Stimulated activated CD4-positive, alpha-beta T cell treated with anti-CD3 and anti-CD28 coated beads, TNF-alpha, amount 100 ng/mL, for 24 hours (primary cell): ENCODE measurements around the gene CCDC112.
"Not testable (repeated sequence)": the region's sequence is repeated elsewhere in the genome, so short reads cannot be mapped to it uniquely, and the experiment has no call there.

Experiments
- DNase-seq, 3 experiments: peaks; one replicate each; pipeline ENCODE4 v3.0.0-alpha.2; 2020; ENCODE audit warnings: low read depth in 3 of 3

The CCDC112 gene

DNA sequence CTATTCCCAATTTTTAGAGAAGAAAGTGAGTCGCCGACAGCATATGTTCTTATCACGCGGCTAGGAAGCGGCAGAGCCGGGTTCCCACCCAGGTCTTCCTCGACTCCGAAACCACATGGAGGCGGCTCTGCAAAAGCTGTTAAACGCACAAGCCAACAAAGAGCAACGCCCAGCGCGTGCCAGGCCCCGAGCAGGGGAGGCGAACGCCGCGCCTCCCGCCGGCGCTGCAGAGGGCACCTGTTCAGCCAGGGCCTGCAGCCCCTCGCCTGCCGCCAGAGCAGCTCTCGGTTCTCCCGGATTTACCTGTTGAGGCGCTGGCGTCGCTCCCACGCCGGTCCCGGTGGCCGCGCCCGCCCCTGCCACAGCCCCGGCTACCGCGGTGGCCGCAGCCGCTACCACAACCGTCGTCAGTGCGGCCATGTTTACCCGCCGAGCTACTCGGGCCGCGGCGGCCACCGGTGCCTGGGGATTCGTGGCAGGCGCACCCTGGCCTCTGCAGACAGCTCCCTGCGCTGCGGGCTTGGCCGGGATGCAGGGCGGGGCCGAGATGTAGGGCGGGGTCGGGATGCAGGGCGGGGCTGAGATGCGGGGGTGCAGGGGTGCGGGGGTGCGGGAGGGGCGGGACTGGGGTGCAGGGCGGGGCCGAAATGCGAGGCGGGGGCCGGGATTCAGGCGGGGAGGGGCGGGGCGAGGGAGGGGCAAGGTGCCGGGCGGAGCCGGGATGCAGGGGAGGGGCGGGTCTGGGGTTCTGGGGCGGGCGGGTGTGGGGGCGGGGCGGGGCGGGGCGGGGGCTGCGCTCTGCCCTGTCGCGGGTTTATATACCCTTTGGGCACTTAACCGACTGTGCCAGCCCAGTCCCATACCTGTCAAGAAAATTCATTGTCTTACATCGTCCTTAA is at the start of gene CCDC112:
TSS of gene CCDC112 (minus strand) at position 531 of the 899 bp plus-strand sequence. CDS start at position 420, 111 bp downstream.
- peak; percentile 57 to 82 (median 68) for DNase-seq

- DNase-seq = no peak
These were observed 48.9 kb upstream of the CCDC112 start for GRCh38 chr5:115345344-115345743.

- no peak for DNase-seq
These were observed 47.4 kb upstream of the CCDC112 start for GRCh38 chr5:115343855-115344254.

- no peak for DNase-seq
These were observed 46.3 kb upstream of the CCDC112 start for GRCh38 chr5:115342590-115343377.

DNA sequence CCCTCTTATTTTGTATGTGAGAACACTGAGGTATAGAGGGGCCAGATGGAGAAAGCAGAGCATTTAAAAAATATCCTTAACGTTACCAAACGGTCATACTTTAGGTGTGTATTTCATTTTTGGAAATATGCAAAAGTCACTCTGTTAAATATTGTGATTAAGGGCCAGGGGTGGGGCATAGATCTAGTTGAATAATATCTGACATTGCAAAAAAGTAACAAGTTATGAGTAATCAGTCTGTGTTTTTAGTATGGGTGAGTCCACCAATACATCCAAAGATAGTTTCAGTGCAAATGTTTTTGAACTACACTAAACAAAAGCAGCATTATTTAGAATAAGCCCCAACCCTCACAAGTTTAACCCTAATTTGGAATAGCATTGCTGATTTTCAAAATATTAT is 45.3 kb upstream of the CCDC112 start:
- DNase-seq = no peak

GRCh38 chr5:115338851-115339250 is 42.4 kb upstream of the CCDC112 start:
- no peak for DNase-seq

- DNase-seq = no peak
These were observed 41.4 kb upstream of the CCDC112 start for GRCh38 chr5:115337882-115338281.

DNA sequence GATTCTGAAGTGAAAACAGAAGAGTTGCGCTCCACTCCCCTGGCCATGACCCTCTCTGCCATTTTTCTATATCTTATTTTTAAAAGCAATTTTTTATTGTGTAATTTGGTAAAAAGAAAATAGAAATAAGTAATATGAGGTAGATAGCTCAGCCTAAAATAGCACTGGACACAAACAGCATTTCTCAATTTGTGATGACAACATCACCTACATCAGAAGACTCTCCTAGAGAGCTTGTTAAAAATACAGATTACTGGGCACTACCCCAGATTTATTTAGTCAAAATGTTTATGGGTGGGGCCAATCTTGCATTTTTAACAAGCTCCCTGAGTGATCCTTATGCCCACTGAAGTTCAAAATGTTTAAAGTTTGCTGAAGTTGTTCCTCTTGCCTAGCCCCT is 40.5 kb upstream of the CCDC112 start:
- DNase-seq = no peak

DNA sequence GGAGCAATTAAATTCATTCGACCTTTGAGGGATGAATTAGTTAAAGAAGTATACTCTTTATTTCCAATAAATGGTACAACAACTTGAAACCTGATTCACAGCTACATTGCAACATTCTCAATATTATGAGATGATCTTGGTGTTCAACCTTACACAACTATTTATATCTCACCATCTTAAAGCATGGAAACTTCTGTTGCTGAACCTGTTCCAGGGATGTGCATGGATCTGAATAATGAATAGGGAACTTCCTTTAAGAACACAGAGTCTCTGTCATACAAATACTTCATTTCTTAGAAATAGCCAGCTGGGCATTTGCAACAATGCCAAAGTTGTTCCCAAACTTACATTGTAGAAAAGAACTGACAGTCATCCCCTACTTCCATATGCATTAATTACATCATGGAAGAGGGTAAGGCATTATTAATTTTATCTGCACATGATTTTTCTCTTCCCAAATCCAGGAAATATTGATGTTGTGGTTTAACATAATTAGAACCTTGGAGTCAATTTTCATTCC is 39.8 kb upstream of the CCDC112 start:
- no peak for DNase-seq

GRCh38 chr5:115335301-115335700 is 38.8 kb upstream of the CCDC112 start:
- DNase-seq = no peak

DNA sequence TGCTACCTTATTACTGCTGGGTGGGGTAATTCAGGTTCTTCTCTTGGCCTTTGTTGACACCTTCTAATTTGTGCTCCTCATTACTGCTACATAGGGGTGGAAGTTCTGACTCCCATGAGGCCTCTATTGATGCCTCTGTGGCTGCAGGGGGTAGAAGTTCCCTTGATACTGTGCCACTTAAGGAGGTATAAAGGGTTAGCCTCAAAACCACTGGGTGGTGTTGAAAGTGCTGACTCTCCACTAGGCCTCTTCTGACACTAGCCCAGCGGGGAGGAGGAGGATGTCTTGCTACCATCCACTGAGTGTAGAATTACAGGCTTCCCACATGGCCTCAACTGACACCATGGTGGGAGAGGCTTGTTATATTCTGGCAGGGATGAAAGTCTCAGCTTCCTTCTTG is 36.7 kb upstream of the CCDC112 start:
- no peak for DNase-seq

DNA sequence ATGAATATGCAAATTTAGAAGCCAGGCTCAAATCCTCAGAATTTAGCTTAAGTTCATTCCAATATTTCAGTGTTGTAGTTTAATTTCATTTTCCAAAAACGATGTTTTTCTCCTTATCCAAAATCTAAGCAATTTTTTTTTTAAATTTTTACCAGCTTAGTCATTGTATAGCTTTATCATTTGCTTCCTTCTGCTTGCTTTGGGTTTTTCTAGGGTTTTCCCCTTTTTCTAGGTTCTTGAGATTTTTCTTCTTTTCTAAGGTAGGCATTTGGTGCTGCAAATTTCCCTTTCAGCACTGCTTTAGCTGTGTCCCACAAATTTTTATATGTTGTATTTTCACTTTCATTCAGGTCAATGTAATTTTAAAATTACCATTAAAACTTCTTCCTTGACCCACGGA is 34.4 kb upstream of the CCDC112 start:
- DNase-seq = no peak

DNA sequence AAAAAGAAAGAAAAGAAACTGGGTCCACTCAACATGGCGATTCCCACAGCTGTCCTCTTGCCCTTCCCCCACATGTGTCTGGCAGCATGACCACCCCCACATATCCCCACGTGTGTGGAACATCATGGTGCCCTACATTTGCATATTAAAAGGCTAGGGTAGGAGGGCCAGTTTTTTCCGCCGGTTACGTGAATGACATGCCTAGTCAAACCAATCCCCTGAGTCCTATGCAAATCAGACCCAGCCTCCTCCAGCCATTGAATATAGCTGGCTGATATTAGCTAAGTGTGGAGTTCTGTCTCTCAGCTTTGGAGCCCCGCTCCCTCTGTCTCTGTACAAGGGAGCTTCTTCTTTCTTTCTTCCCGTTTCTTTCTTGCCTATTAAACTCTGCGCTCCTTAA is 33.0 kb upstream of the CCDC112 start:
- no peak for DNase-seq

GRCh38 chr5:115328617-115329274 is 32.3 kb upstream of the CCDC112 start:
- DNase-seq = not testable (repeated sequence)

- DNase-seq = no peak
These were observed 29.0 kb upstream of the CCDC112 start for GRCh38 chr5:115325296-115325959.

GRCh38 chr5:115324021-115324420 is 27.6 kb upstream of the CCDC112 start:
- no peak for DNase-seq

- no peak for DNase-seq
These were observed 26.3 kb upstream of the CCDC112 start for GRCh38 chr5:115322729-115323128.

DNA sequence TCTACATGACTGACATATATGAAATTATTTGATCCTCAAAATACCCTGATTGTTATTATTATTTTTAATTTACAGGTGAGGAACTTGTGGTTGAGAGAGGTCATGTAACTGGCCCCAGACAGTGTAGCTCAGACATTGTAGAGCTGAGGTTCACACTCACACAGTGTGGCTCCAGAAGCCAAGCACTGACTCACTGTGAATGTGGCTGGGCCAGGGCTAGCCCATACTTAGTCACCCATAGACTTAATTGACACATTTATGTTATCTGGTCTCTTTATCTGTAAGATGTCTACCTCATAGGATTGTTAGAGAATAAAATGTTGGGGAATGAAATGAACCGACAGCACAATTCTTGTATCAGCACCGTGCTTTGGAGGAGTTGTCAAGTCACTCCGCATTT is 24.9 kb upstream of the CCDC112 start:
- DNase-seq = no peak

DNA sequence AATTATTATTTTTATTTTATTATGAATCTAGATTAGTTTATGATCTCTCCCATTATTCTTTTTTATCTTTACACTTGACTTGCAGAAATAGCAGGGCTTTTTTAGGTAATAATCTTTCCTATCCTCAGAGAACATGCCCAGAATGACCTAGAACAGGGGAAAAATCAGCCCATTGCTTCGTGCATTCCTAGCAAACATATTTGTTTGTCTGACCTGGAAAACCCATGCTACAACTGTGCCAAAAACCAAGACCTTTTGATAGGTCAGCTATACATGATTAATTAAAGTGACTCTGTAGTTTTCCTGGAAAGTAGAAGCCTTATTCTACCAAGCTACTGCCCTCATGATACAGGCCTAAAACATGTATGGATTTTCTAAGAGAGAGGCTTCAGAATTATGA is 24.1 kb upstream of the CCDC112 start:
- no peak for DNase-seq

GRCh38 chr5:115320006-115320405 is 23.6 kb upstream of the CCDC112 start:
- DNase-seq = no peak

DNA sequence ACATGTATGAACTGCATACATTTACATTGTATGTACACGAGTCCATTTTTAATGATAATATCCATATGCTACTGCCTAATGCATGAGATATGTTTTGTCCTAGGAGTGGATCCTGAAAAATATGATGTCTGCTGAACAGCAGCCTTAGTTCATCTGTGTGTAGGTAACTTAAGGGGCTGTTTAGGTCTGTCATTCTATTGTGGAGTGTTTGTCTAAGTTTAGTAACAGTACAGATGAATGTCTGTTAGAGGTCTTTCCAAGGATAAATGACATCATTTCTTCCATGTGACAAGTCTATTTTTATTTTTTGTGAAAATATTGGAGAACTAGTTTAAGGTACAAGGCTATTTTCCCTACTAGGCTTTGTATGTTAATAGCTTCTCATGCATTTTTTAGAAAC is 22.6 kb upstream of the CCDC112 start:
- DNase-seq = no peak

DNA sequence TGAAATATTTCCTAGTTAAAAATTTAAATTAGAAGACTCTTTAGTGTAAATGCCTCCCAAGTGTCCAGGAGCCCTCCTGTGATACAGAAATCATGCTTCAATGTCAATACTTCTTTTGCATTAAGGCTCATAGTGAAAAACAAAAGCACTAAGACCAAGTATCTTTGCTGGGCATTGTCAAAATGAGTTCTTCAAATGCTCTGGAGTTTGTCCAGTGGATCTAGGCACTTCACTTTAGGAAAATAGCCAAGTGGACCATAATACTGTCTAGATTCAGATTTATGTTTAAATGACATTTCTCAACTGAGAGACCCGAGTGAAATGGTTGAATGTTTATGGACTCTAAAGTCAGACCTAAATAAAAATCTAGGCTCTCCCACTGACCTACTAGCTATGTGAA is 21.3 kb upstream of the CCDC112 start:
- DNase-seq = no peak
